ENCODE measurements around the gene GOLGA8A.

The GOLGA8A gene

GRCh38 chr15:34437687-34438086 lies at the start of gene GOLGA8A:
TSS of gene GOLGA8A (minus strand) at chr15:34437808. CDS start at chr15:34389691, 48,117 bp downstream.
- peaks cover 22% of the 10 kb centered on the region for H3K36me3 Mint-ChIP-seq (ENCODE audit: low read depth)
- H3K27me3 Mint-ChIP-seq: peaks cover 46% of the 10 kb centered on the region
- peaks cover 16% of the 10 kb centered on the region for H3K4me1 Mint-ChIP-seq (ENCODE audit: low read depth)
- H3K4me3 Mint-ChIP-seq: peak within 1 kb of the TSS; percentile 83
- peak within 1 kb of the TSS; percentile 73 for H3K27ac Mint-ChIP-seq
- intact Hi-C loops (cut with micrococcal nuclease): no loop called here
- H3K9me3 Mint-ChIP-seq: no peaks in the 10 kb centered on the region

GRCh38 chr15:34483644-34484043 lies 46.0 kb upstream of the GOLGA8A start:
- Mint-ChIP-seq H3K27me3 (peaks cover 20% of the 10 kb centered on the region), H3K27ac (no peak overlapping the region), H3K36me3 (ENCODE audit: low read depth) (no peaks in the 10 kb centered on the region), H3K9me3 (no peaks in the 10 kb centered on the region), H3K4me3 (no peak overlapping the region), H3K4me1 (ENCODE audit: low read depth) (no peaks in the 10 kb centered on the region)
- intact Hi-C loops (cut with micrococcal nuclease): no loop called here

GRCh38 chr15:34481370-34481769 lies 43.8 kb upstream of the GOLGA8A start:
- Mint-ChIP-seq H3K4me3 (no peak overlapping the region), H3K27me3 (peaks cover 15% of the 10 kb centered on the region), H3K9me3 (no peaks in the 10 kb centered on the region), H3K4me1 (ENCODE audit: low read depth) (no peaks in the 10 kb centered on the region), H3K27ac (no peak overlapping the region), H3K36me3 (ENCODE audit: low read depth) (no peaks in the 10 kb centered on the region)
- intact Hi-C loops (cut with micrococcal nuclease): no loop called here

- Mint-ChIP-seq H3K4me1 (ENCODE audit: low read depth) (no peaks in the 10 kb centered on the region), H3K9me3 (no peaks in the 10 kb centered on the region), H3K36me3 (ENCODE audit: low read depth) (no peaks in the 10 kb centered on the region), H3K4me3 (no peak overlapping the region), H3K27ac (no peak overlapping the region), H3K27me3 (peaks cover 5% of the 10 kb centered on the region)
- intact Hi-C loops (cut with micrococcal nuclease): no loop called here
Measured at GRCh38 chr15:34473840-34474239, 36.2 kb upstream of the GOLGA8A start.

- Mint-ChIP-seq H3K4me1 (ENCODE audit: low read depth) (no peaks in the 10 kb centered on the region), H3K36me3 (ENCODE audit: low read depth) (no peaks in the 10 kb centered on the region), H3K27me3 (peaks cover 5% of the 10 kb centered on the region), H3K4me3 (no peak overlapping the region), H3K27ac (no peak overlapping the region), H3K9me3 (no peaks in the 10 kb centered on the region)
- intact Hi-C loops (cut with micrococcal nuclease): no loop called here
Measured at GRCh38 chr15:34472947-34473346, 35.3 kb upstream of the GOLGA8A start.

GRCh38 chr15:34470892-34471291 lies 33.3 kb upstream of the GOLGA8A start:
- Mint-ChIP-seq H3K36me3 (ENCODE audit: low read depth) (no peaks in the 10 kb centered on the region), H3K4me1 (ENCODE audit: low read depth) (no peaks in the 10 kb centered on the region), H3K4me3 (no peak overlapping the region), H3K27ac (no peak overlapping the region), H3K9me3 (no peaks in the 10 kb centered on the region), H3K27me3 (peaks cover 4% of the 10 kb centered on the region)
- intact Hi-C loops (cut with micrococcal nuclease): no loop called here

- Mint-ChIP-seq H3K36me3 (ENCODE audit: low read depth) (no peaks in the 10 kb centered on the region), H3K4me1 (ENCODE audit: low read depth) (no peaks in the 10 kb centered on the region), H3K27ac (no peak overlapping the region), H3K27me3 (peaks cover 4% of the 10 kb centered on the region), H3K9me3 (no peaks in the 10 kb centered on the region), H3K4me3 (no peak overlapping the region)
- intact Hi-C loops (cut with micrococcal nuclease): no loop called here
Measured at GRCh38 chr15:34470091-34470490, 32.5 kb upstream of the GOLGA8A start.

GRCh38 chr15:34461730-34462129 lies 24.1 kb upstream of the GOLGA8A start:
- no peak overlapping the region for H3K27ac Mint-ChIP-seq
- no peaks in the 10 kb centered on the region for H3K4me1 Mint-ChIP-seq (ENCODE audit: low read depth)
- intact Hi-C loops (cut with micrococcal nuclease): no loop called here
- H3K27me3 Mint-ChIP-seq: peaks cover 3% of the 10 kb centered on the region
- H3K9me3 Mint-ChIP-seq: no peaks in the 10 kb centered on the region
- no peaks in the 10 kb centered on the region for H3K36me3 Mint-ChIP-seq (ENCODE audit: low read depth)
- no peak overlapping the region for H3K4me3 Mint-ChIP-seq

- H3K27me3 Mint-ChIP-seq: peaks cover 3% of the 10 kb centered on the region
- intact Hi-C loops (cut with micrococcal nuclease): no loop called here
- no peak overlapping the region for H3K4me3 Mint-ChIP-seq
- H3K36me3 Mint-ChIP-seq (ENCODE audit: low read depth): no peaks in the 10 kb centered on the region
- H3K27ac Mint-ChIP-seq: no peak overlapping the region
- H3K9me3 Mint-ChIP-seq: no peaks in the 10 kb centered on the region
- H3K4me1 Mint-ChIP-seq (ENCODE audit: low read depth): no peaks in the 10 kb centered on the region
Measured at GRCh38 chr15:34460451-34460850, 22.8 kb upstream of the GOLGA8A start.

- no peak overlapping the region for H3K4me3 Mint-ChIP-seq
- H3K9me3 Mint-ChIP-seq: no peaks in the 10 kb centered on the region
- no peaks in the 10 kb centered on the region for H3K4me1 Mint-ChIP-seq (ENCODE audit: low read depth)
- H3K36me3 Mint-ChIP-seq (ENCODE audit: low read depth): no peaks in the 10 kb centered on the region
- no peak overlapping the region for H3K27ac Mint-ChIP-seq
- intact Hi-C loops (cut with micrococcal nuclease): no loop called here
- peaks cover 5% of the 10 kb centered on the region for H3K27me3 Mint-ChIP-seq
Measured at GRCh38 chr15:34456658-34457057, 19.1 kb upstream of the GOLGA8A start.

- Mint-ChIP-seq H3K4me1 (ENCODE audit: low read depth) (no peaks in the 10 kb centered on the region), H3K4me3 (no peak overlapping the region), H3K27ac (no peak overlapping the region), H3K27me3 (peaks cover 33% of the 10 kb centered on the region), H3K9me3 (no peaks in the 10 kb centered on the region), H3K36me3 (ENCODE audit: low read depth) (peaks cover under 1% of the 10 kb centered on the region)
- intact Hi-C loops (cut with micrococcal nuclease): no loop called here
Measured at GRCh38 chr15:34442891-34443290, 5.3 kb upstream of the GOLGA8A start.

GRCh38 chr15:34439878-34440277 lies 2.3 kb upstream of the GOLGA8A start:
- Mint-ChIP-seq H3K4me1 (ENCODE audit: low read depth) (peaks cover 16% of the 10 kb centered on the region), H3K9me3 (no peaks in the 10 kb centered on the region), H3K4me3 (no peak overlapping the region), H3K27ac (no peak overlapping the region), H3K36me3 (ENCODE audit: low read depth) (peaks cover 10% of the 10 kb centered on the region), H3K27me3 (peaks cover 52% of the 10 kb centered on the region)
- intact Hi-C loops (cut with micrococcal nuclease): no loop called here

- Mint-ChIP-seq H3K9me3 (no peaks in the 10 kb centered on the region), H3K36me3 (ENCODE audit: low read depth) (peaks cover 28% of the 10 kb centered on the region), H3K4me1 (ENCODE audit: low read depth) (peaks cover 16% of the 10 kb centered on the region), H3K4me3 (peak overlapping the region; percentile 82), H3K27ac (peak overlapping the region; percentile 26), H3K27me3 (peaks cover 46% of the 10 kb centered on the region)
- intact Hi-C loops (cut with micrococcal nuclease): no loop called here
Measured at GRCh38 chr15:34436956-34437442, 609 bp downstream of the GOLGA8A start.

GRCh38 chr15:34436126-34436955 lies 1.3 kb downstream of the GOLGA8A start:
- intact Hi-C loops (cut with micrococcal nuclease): no loop called here
- Mint-ChIP-seq H3K27me3 (peaks cover 44% of the 10 kb centered on the region), H3K36me3 (ENCODE audit: low read depth) (peaks cover 31% of the 10 kb centered on the region), H3K4me1 (ENCODE audit: low read depth) (peaks cover 16% of the 10 kb centered on the region), H3K9me3 (no peaks in the 10 kb centered on the region), H3K4me3 (peak overlapping the region; percentile 82), H3K27ac (peak overlapping the region; percentile 26)

- peak overlapping the region; percentile 1 for H3K4me3 Mint-ChIP-seq
Measured at GRCh38 chr15:34435658-34436057, 1.9 kb downstream of the GOLGA8A start.

More at GRCh38 chr15:34435658-34436057, 1.9 kb downstream of the GOLGA8A start:
- Mint-ChIP-seq H3K27me3 (peaks cover 39% of the 10 kb centered on the region), H3K4me1 (ENCODE audit: low read depth) (peaks cover 16% of the 10 kb centered on the region), H3K36me3 (ENCODE audit: low read depth) (peaks cover 31% of the 10 kb centered on the region), H3K27ac (no peak overlapping the region), H3K9me3 (no peaks in the 10 kb centered on the region)
- intact Hi-C loops (cut with micrococcal nuclease): no loop called here
